CD4-positive, alpha-beta T cell treated with Interleukin-6 at 100 ng/mL for 8 hours (primary cell): ENCODE results near the gene DNAJB6.
"Not testable (repeated sequence)": the region's sequence is repeated elsewhere in the genome, so short reads cannot be mapped to it uniquely, and the experiment has no call there.

Source experiments
- DNase-seq: peaks from one replicate; pipeline ENCODE4 v3.0.0-alpha.2; 2020; ENCODE audit warnings: mixed read lengths, low spot score

DNAJB6 gene

GRCh38 chr7:157323401-157323800, 13.4 kb upstream of the DNAJB6 start:
- DNase-seq = no peak

- no peak for DNase-seq
Observed at GRCh38 chr7:157329447-157329846, 7.4 kb upstream of the DNAJB6 start.

- DNase-seq = not testable (repeated sequence)
Observed at GRCh38 chr7:157330567-157330966, 6.2 kb upstream of the DNAJB6 start.

GRCh38 chr7:157331049-157331448, 5.8 kb upstream of the DNAJB6 start:
- not testable (repeated sequence) for DNase-seq

GRCh38 chr7:157335236-157335635, 1.6 kb upstream of the DNAJB6 start:
- DNase-seq = no peak

GRCh38 chr7:157335991-157336382, 817 bp upstream of the DNAJB6 start:
- no peak for DNase-seq

GRCh38 chr7:157337316-157338149, 729 bp downstream of the DNAJB6 start:
- peak; percentile 48 for DNase-seq

GRCh38 chr7:157339777-157340677, 3.2 kb downstream of the DNAJB6 start:
- peak; percentile 66 for DNase-seq

GRCh38 chr7:157347217-157347904, 10.6 kb downstream of the DNAJB6 start:
- no peak for DNase-seq

- no peak for DNase-seq
Observed at GRCh38 chr7:157348548-157348947, 11.7 kb downstream of the DNAJB6 start.

- no peak for DNase-seq
Observed at GRCh38 chr7:157352516-157352915, 15.7 kb downstream of the DNAJB6 start.

GRCh38 chr7:157355784-157356511, 19.1 kb downstream of the DNAJB6 start:
- DNase-seq = no peak

GRCh38 chr7:157357129-157358040, 20.6 kb downstream of the DNAJB6 start:
- no peak for DNase-seq

- DNase-seq = no peak
Observed at GRCh38 chr7:157358041-157358752, 21.4 kb downstream of the DNAJB6 start.

GRCh38 chr7:157358753-157359096, 21.9 kb downstream of the DNAJB6 start:
- no peak for DNase-seq

- no peak for DNase-seq
Observed at GRCh38 chr7:157359581-157359980, 22.8 kb downstream of the DNAJB6 start.

- no peak for DNase-seq
Observed at GRCh38 chr7:157360483-157361025, 23.8 kb downstream of the DNAJB6 start.

- DNase-seq = no peak
Observed at GRCh38 chr7:157361537-157361936, 24.7 kb downstream of the DNAJB6 start.

GRCh38 chr7:157362729-157363128, 25.9 kb downstream of the DNAJB6 start:
- no peak for DNase-seq

GRCh38 chr7:157366722-157367121, 29.9 kb downstream of the DNAJB6 start:
- no peak for DNase-seq
